Measurements from ENCODE around the gene MYO1A. TPM values are rescaled to one million over a fixed set of nuclear protein-coding genes. Genes with fewer than 3 reads are reported as not detected.

Gene MYO1A
- total and polyA plus RNA-seq, 2 of the 13 experiments (the other 11 are each of a cell fraction or from before 2014, with no cell fraction given): 5.3 to 6.0 TPM

GRCh38 chr12:57001448-57001906, 48.5 kb downstream of the MYO1A start (continued):
- TF ChIP-seq HNF4A (CRISPR knock-in tag; IDR thresholded peaks at IDR 0.05) (peak; percentile 68; the same call in 1 of the 2 replicates), SNAPC2 (CRISPR knock-in tag; IDR thresholded peaks at IDR 0.05) (0 out of 2 replicates have a peak, but pooled peaks have one; percentile 66), MAZ (IDR thresholded peaks at IDR 0.05; ENCODE audit: borderline replicate concordance, low read depth, low read length) (no peak), MAZ (CRISPR knock-in tag; IDR thresholded peaks at IDR 0.05; ENCODE audit: low read depth) (0 out of 2 replicates have a peak, but pooled peaks have one; percentile 55), SP4 (CRISPR knock-in tag; IDR thresholded peaks at IDR 0.05) (no peak), ZBTB33 (CRISPR knock-in tag; IDR thresholded peaks at IDR 0.05) (peak; percentile 73), ZNF407 (CRISPR knock-in tag; IDR thresholded peaks at IDR 0.05; ENCODE audit: not compliant biosample characterization) (no peak), EP300 (IDR thresholded peaks at IDR 0.05; ENCODE audit: low read depth in 2 of 2, low read length in 2 of 2) (peak in 1 of 2 experiments; percentile 18; a peak in 1 of 4 replicates), EP300 (CRISPR knock-in tag; IDR thresholded peaks at IDR 0.05; ENCODE audit: borderline replicate concordance) (no peak), JDP2 (CRISPR knock-in tag; IDR thresholded peaks at IDR 0.05; ENCODE audit: borderline replicate concordance) (no peak), MED1 (CRISPR knock-in tag; IDR thresholded peaks at IDR 0.05) (peak; percentile 73)
- TF ChIP-seq, protein P1, sequence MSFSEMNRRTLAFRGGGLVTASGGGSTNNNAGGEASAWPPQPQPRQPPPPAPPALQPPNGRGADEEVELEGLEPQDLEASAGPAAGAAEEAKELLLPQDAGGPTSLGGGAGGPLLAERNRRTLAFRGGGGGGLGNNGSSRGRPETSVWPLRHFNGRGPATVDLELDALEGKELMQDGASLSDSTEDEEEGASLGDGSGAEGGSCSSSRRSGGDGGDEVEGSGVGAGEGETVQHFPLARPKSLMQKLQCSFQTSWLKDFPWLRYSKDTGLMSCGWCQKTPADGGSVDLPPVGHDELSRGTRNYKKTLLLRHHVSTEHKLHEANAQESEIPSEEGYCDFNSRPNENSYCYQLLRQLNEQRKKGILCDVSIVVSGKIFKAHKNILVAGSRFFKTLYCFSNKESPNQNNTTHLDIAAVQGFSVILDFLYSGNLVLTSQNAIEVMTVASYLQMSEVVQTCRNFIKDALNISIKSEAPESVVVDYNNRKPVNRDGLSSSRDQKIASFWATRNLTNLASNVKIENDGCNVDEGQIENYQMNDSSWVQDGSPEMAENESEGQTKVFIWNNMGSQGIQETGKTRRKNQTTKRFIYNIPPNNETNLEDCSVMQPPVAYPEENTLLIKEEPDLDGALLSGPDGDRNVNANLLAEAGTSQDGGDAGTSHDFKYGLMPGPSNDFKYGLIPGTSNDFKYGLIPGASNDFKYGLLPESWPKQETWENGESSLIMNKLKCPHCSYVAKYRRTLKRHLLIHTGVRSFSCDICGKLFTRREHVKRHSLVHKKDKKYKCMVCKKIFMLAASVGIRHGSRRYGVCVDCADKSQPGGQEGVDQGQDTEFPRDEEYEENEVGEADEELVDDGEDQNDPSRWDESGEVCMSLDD (CRISPR knock-in tag; IDR thresholded peaks at IDR 0.05; ENCODE audit: borderline replicate concordance): no peak
- TF ChIP-seq, protein P2, sequence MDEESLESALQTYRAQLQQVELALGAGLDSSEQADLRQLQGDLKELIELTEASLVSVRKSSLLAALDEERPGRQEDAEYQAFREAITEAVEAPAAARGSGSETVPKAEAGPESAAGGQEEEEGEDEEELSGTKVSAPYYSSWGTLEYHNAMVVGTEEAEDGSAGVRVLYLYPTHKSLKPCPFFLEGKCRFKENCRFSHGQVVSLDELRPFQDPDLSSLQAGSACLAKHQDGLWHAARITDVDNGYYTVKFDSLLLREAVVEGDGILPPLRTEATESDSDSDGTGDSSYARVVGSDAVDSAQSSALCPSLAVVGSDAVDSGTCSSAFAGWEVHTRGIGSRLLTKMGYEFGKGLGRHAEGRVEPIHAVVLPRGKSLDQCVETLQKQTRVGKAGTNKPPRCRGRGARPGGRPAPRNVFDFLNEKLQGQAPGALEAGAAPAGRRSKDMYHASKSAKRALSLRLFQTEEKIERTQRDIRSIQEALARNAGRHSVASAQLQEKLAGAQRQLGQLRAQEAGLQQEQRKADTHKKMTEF (CRISPR knock-in tag; IDR thresholded peaks at IDR 0.05): peak; percentile 63
- TF ChIP-seq, protein P3, sequence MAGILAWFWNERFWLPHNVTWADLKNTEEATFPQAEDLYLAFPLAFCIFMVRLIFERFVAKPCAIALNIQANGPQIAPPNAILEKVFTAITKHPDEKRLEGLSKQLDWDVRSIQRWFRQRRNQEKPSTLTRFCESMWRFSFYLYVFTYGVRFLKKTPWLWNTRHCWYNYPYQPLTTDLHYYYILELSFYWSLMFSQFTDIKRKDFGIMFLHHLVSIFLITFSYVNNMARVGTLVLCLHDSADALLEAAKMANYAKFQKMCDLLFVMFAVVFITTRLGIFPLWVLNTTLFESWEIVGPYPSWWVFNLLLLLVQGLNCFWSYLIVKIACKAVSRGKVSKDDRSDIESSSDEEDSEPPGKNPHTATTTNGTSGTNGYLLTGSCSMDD (CRISPR knock-in tag; IDR thresholded peaks at IDR 0.05): no peak

Data from HepG2 (cell line).